HepG2 (cell line): ENCODE results near the gene ZBTB7B. TPM values are rescaled to one million over a fixed set of nuclear protein-coding genes. Genes with fewer than 3 reads are reported as not detected.

Source experiments
- ATAC-seq: fragments of 200-7000 bp; cut with Tn5 transposase; 3 replicates; pipeline ENCODE4 v1.9.1; 2020; ENCODE audit warnings: mild to moderate bottlenecking, moderate library complexity
- BruUV-seq: library from RNA; stranded (reverse); fragments of 400-500 nt; replicated peaks from 2 replicates; lab custom pipeline; 2021; lab: Mats Ljungman, UMichigan
- CTCF ChIA-PET: fragments of 300-600 bp; formaldehyde crosslinking; extraction: SDS; loops from one replicate; lab custom pipeline; 2021; ENCODE audit warnings: low total read pairs, inconsistent platforms, low intra/inter-chr PET ratio; lab: Yijun Ruan, JAX
- POLR2A ChIA-PET: fragments of 350-600 bp; sonication (Branson Sonifier 250); formaldehyde crosslinking; loops from one replicate; lab custom pipeline; 2020; ENCODE audit warnings: antibody characterized with exemption, inconsistent platforms; lab: Yijun Ruan, JAX
- DNase-seq: peaks from one replicate; pipeline ENCODE4 v3.0.0-alpha.2; 2015; ENCODE audit warnings: low spot score
- FAIRE-seq: peaks from 3 replicates; lab custom pipeline; 2011; peaks lifted over from hg19 to GRCh38; lab: Jason Lieb, UNC
- H2AFZ ChIP-seq: one replicate; pipeline ENCODE4 v1.6.1; 2011; ENCODE audit warnings: low read length, inconsistent platforms
- H3K27ac ChIP-seq: fragments of 300-600 bp; 3 replicates; pipeline ENCODE4 v1.8.0; 2011; ENCODE audit warnings: mixed run types, mild to moderate bottlenecking, mixed read lengths, low read length, inconsistent platforms; ENCODE audit not compliant: insufficient read depth; ENCODE audit errors: extremely low read length
- H3K27me3 ChIP-seq, 2 experiments: fragments of 200-600 bp in 1 of 2; 2 replicates in 1 of 2; 3 replicates in 1 of 2; pipeline versions ENCODE4 v1.6.0 to v1.8.0; 2011; ENCODE audit warnings: low read length in 2 of 2, mild to moderate bottlenecking in 2 of 2, moderate library complexity in 2 of 2, inconsistent platforms in 1 of 2; ENCODE audit not compliant: insufficient read depth in 2 of 2, control insufficient read depth in 1 of 2
- H3K36me3 ChIP-seq, 2 experiments: fragments of 200-600 bp in 1 of 2; replicated peaks in 1 of 2; 2 replicates in 1 of 2; 3 replicates in 1 of 2; pipeline versions ENCODE4 v1.5.1 to v1.8.0; 2011; ENCODE audit warnings: low read length in 2 of 2, inconsistent platforms in 1 of 2; ENCODE audit not compliant: insufficient read depth in 2 of 2, control insufficient read depth in 1 of 2
- H3K4me1 ChIP-seq: 2 replicates; pipeline ENCODE4 v1.5.1; 2012; ENCODE audit warnings: low read length, inconsistent platforms; ENCODE audit not compliant: insufficient read depth
- H3K4me2 ChIP-seq: 2 replicates; pipeline ENCODE4 v1.6.0; 2011; ENCODE audit warnings: low read depth, low read length, inconsistent platforms
- H3K4me3 ChIP-seq, 3 experiments: fragments of 200-600 bp in 1 of 3; sonication (generic), shearing (Covaris generic) in 1 of 3; replicated peaks in 1 of 3; 2 replicates each; pipeline ENCODE4 v1.5.1; 2011 to 2016; ENCODE audit warnings: low read length in 3 of 3, inconsistent platforms in 2 of 3, low read depth in 2 of 3, mild to moderate bottlenecking in 2 of 3, control low read depth in 1 of 3, mixed read lengths in 1 of 3; ENCODE audit not compliant: insufficient read depth in 1 of 3
- H3K79me2 ChIP-seq: one replicate; pipeline ENCODE4 v1.6.1; 2011; ENCODE audit warnings: low read length, inconsistent platforms; ENCODE audit not compliant: insufficient read depth
- H3K9ac ChIP-seq: 2 replicates; pipeline ENCODE4 v1.6.0; 2011; ENCODE audit warnings: mild to moderate bottlenecking, low read depth, low read length, inconsistent platforms; ENCODE audit not compliant: insufficient read depth
- H3K9me3 ChIP-seq: 2 replicates; pipeline ENCODE4 v1.5.1; 2012; ENCODE audit warnings: mild to moderate bottlenecking, low read length
- H4K20me1 ChIP-seq: 2 replicates; pipeline ENCODE4 v1.6.0; 2011; ENCODE audit warnings: inconsistent platforms, mild to moderate bottlenecking, low read length, moderate library complexity; ENCODE audit not compliant: insufficient read depth
- ATF2 ChIP-seq: sonication (generic); formaldehyde crosslinking; IDR thresholded peaks from 2 replicates; pipeline ENCODE4 v1.4.0; 2020; ENCODE audit warnings: missing genetic modification reagents
- HOXA7 ChIP-seq: sonication (generic); formaldehyde crosslinking; IDR thresholded peaks from 2 replicates; pipeline ENCODE4 v1.8.1; 2022; ENCODE audit warnings: mild to moderate bottlenecking, missing genetic modification reagents, moderate library complexity
- KDM5B ChIP-seq: sonication (generic); formaldehyde crosslinking; IDR thresholded peaks from 2 replicates; pipeline ENCODE4 v1.4.0; 2020; ENCODE audit warnings: missing genetic modification reagents, mild to moderate bottlenecking, borderline replicate concordance
- ZNF274 ChIP-seq: sonication (generic); formaldehyde crosslinking; IDR thresholded peaks from 2 replicates; pipeline ENCODE4 v1.5.1; 2020; ENCODE audit warnings: mild to moderate bottlenecking, missing genetic modification reagents
- WGBS: methylation state at CpG from one replicate; pipeline ENCODE4 v1.1.6; 2017; ENCODE audit warnings: low lambda C conversion rate; 5-methylcytosine and 5-hydroxymethylcytosine counted together
- in situ Hi-C: cut with HindIII; loops from 2 replicates; pipeline ENCODE4 v1.10.0; 2017; ENCODE audit warnings: low pct_unique_long_range_greater_than_20kb; ENCODE audit not compliant: extremely low pct_ligation_motif_present
- intact Hi-C: fragments of 100-400 bp; cut with micrococcal nuclease; formaldehyde crosslinking; loops from one replicate; pipeline ENCODE4 v1.10.0; 2022; ENCODE audit not compliant: unreplicated experiment
- polyA plus RNA-seq, 8 experiments: library from polyadenylated mRNA; depleted of rRNA in 3 of 8; stranded (reverse) in 7 of 8; unstranded in 1 of 8; fragments of >200 nt; fragmentation: Illumina TruSeq in 4 of 8; extraction: Trizol in 4 of 8; gene quantifications; 2 replicates each; pipeline versions ENCODE4 v1.2.1 to v1.2.3, GENCODE V29; 2011 to 2016; ENCODE audit warnings: low read depth in 4 of 8, missing spikeins in 1 of 8, mixed read lengths in 1 of 8; ENCODE audit not compliant: insufficient read depth in 1 of 8
- total RNA-seq, 5 experiments: library from RNA; depleted of rRNA; stranded (reverse); fragments of >200 nt; fragmentation: Illumina TruSeq; extraction: Trizol; gene quantifications; 2 replicates each; pipeline ENCODE4 v1.2.3, GENCODE V29; 2016; ENCODE audit warnings: low read depth in 1 of 5

The ZBTB7B gene
- total and polyA plus RNA-seq, 2 of the 13 experiments (the other 11 are each of a cell fraction or from before 2014, with no cell fraction given), result 15.5 to 17.5 TPM

GRCh38 chr1:155044365-155044764 is 41.8 kb downstream of the ZBTB7B start:
- Histone ChIP-seq H2AFZ (no peak overlapping the region), H3K27me3 (peaks cover 8 to 21% of the 10 kb centered on the region in 2 experiments), H3K27ac (no peak overlapping the region), H4K20me1 (no peaks in the 10 kb centered on the region), H3K4me1 (peaks cover 64% of the 10 kb centered on the region), H3K4me2 (peak overlapping the region; percentile 65; the same call in 1 of the 2 replicates), H3K79me2 (no peaks in the 10 kb centered on the region)
- CTCF ChIA-PET, result interaction anchor here (0.9 to 3.0 kb wide), 6 partner anchors 14 to 138 kb away, joined by 3 to 27 read pairs (median 4); no protein-coding TSS in a partner anchor
- 72% methylated on average over 6 of the region's 6 CpGs for WGBS
- ATAC-seq, result no peak
- intact Hi-C loops, result no loop called here
- TF ChIP-seq HOXA7 (no peak), KDM5B (0 out of 2 replicates have a peak, but pooled peaks have one; percentile 26), ZNF274 (0 out of 2 replicates have a peak, but pooled peaks have one; percentile 48), ATF2 (CRISPR knock-in tag) (0 out of 2 replicates have a peak, but pooled peaks have one; percentile 8)
- TF ChIP-seq, all 625 proteins: peak for 3
- FAIRE-seq (no peak), DNase-seq (no peak)
- Histone ChIP-seq H3K9me3 (no peaks in the 10 kb centered on the region), H3K36me3 (no peaks in the 10 kb centered on the region), H3K9ac (no peak overlapping the region), H3K4me3 (peak overlapping the region in 1 of 3 experiments; percentile 8; a peak in 1 of 6 replicates)
- POLR2A ChIA-PET, result interaction anchor here (0.7 to 3.2 kb wide), 7 partner anchors 9 to 128 kb away, joined by 3 to 12 read pairs (median 4); partner anchors contain the start of gene KRTCAP2
- BruUV-seq, result no TSS peak
- in situ Hi-C loops, result no loop called here
